B cell (primary cell): ENCODE data around the gene CRHR1.

Experiments used
- EZH2 ChIP-seq: IDR thresholded peaks from 2 replicates; pipeline ENCODE4 v1.6.1; 2012; ENCODE audit warnings: borderline replicate concordance, low read depth, mild to moderate bottlenecking, moderate library complexity, low read length; ENCODE audit not compliant: insufficient read depth, poor library complexity, severe bottlenecking
- TF ChIP-seq, protein P1 (sequence below): fragments of 200-600 bp; IDR thresholded peaks from one replicate; pipeline ENCODE4 v1.8.0; 2022; ENCODE audit warnings: antibody characterized with exemption, mild to moderate bottlenecking

DNA sequence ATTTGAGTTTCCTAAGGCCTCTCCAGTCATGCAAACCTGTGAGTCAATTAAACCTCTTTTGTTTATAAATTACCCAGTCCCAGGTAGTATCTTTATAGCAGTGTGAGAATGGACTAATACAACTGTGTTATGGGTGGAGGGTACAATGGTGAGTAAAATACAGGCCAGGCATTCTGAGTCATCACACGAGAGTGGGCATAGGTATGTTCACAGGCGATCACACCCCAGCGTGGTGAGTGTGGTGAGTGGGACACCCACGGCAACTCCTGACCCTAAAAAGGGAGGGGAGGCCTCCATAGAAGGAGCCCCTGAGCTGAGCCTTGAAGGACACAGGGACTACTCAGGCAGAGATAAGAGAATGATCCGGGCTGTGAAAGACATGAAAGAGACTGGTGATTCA lies 87.6 kb downstream of the CRHR1 start:
- no peak for TF ChIP-seq EZH2
- TF ChIP-seq, protein P1, sequence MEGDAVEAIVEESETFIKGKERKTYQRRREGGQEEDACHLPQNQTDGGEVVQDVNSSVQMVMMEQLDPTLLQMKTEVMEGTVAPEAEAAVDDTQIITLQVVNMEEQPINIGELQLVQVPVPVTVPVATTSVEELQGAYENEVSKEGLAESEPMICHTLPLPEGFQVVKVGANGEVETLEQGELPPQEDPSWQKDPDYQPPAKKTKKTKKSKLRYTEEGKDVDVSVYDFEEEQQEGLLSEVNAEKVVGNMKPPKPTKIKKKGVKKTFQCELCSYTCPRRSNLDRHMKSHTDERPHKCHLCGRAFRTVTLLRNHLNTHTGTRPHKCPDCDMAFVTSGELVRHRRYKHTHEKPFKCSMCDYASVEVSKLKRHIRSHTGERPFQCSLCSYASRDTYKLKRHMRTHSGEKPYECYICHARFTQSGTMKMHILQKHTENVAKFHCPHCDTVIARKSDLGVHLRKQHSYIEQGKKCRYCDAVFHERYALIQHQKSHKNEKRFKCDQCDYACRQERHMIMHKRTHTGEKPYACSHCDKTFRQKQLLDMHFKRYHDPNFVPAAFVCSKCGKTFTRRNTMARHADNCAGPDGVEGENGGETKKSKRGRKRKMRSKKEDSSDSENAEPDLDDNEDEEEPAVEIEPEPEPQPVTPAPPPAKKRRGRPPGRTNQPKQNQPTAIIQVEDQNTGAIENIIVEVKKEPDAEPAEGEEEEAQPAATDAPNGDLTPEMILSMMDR, result no peak
